ENCODE results near the gene ARID4B. TPM values are rescaled to one million over a fixed set of nuclear protein-coding genes. Genes with fewer than 3 reads are reported as not detected.

Gene ARID4B
- polyA plus RNA-seq, 1 donor from 2014 or later = 49.3 TPM

GRCh38 chr1:235187316-235187715 lies 140.7 kb downstream of the ARID4B start:
- Histone ChIP-seq H3K9me3 (ENCODE audit: low read length) (no peaks in the 10 kb centered on the region), H3K36me3 (ENCODE audit: insufficient read depth, low read length) (no peaks in the 10 kb centered on the region), H3K79me2 (replicated peaks; ENCODE audit: insufficient read depth, low read length) (peaks cover 5% of the 10 kb centered on the region), H3K27me3 (ENCODE audit: insufficient read depth, low read depth, low read length) (no peaks in the 10 kb centered on the region), H3K9ac (ENCODE audit: low read length) (no peak overlapping the region), H4K20me1 (ENCODE audit: insufficient read depth) (no peaks in the 10 kb centered on the region), H3K27ac (ENCODE audit: low read length) (no peak overlapping the region), H3K4me2 (ENCODE audit: low read length) (no peak overlapping the region), H3F3A (ENCODE audit: insufficient read depth, low read length, poor library complexity, severe bottlenecking) (no peaks in the 10 kb centered on the region), H3K9me2 (ENCODE audit: insufficient read depth, low read length) (no peaks in the 10 kb centered on the region), H2AFZ (ENCODE audit: low read depth, low read length) (no peak overlapping the region), H3K4me3 (ENCODE audit: low read length) (no peak overlapping the region)
- TF ChIP-seq MXI1 (conservative IDR thresholded peaks at IDR 0.05; ENCODE audit: poor library complexity, severe bottlenecking) = no peak

GRCh38 chr1:235181561-235182245 lies 146.3 kb downstream of the ARID4B start:
- H3K27ac ChIP-seq (ENCODE audit: low read length) = no peak overlapping the region

More at GRCh38 chr1:235181561-235182245, 146.3 kb downstream of the ARID4B start:
- TF ChIP-seq MXI1 (conservative IDR thresholded peaks at IDR 0.05; ENCODE audit: poor library complexity, severe bottlenecking) (no peak), REST (IDR thresholded peaks at IDR 0.05; ENCODE audit: borderline replicate concordance) (no peak), CTCF (IDR thresholded peaks at IDR 0.05; ENCODE audit: poor library complexity, severe bottlenecking) (no peak), POLR2AphosphoS5 (IDR thresholded peaks at IDR 0.05) (no peak), RAD21 (conservative IDR thresholded peaks at IDR 0.05) (no peak), TAF1 (IDR thresholded peaks at IDR 0.05; ENCODE audit: low read depth) (no peak), EZH2 (IDR thresholded peaks at IDR 0.05; ENCODE audit: borderline replicate concordance, insufficient read depth, low read length, poor library complexity, severe bottlenecking) (no peak), EP300 (conservative IDR thresholded peaks at IDR 0.05; ENCODE audit: poor library complexity, severe bottlenecking) (no peak), SMC3 (conservative IDR thresholded peaks at IDR 0.05; ENCODE audit: poor library complexity) (no peak)
- no peak overlapping the region for H3K4me2 ChIP-seq (ENCODE audit: low read length)
- H3K4me3 ChIP-seq (ENCODE audit: low read length) = no peak overlapping the region
- H3K9ac ChIP-seq (ENCODE audit: low read length) = no peak overlapping the region
- no peaks in the 10 kb centered on the region for H3K9me3 ChIP-seq (ENCODE audit: low read length)
- H3K36me3 ChIP-seq (ENCODE audit: insufficient read depth, low read length) = peaks cover 9% of the 10 kb centered on the region
- H4K20me1 ChIP-seq (ENCODE audit: insufficient read depth) = no peaks in the 10 kb centered on the region
- H3K27me3 ChIP-seq (ENCODE audit: insufficient read depth, low read depth, low read length) = no peaks in the 10 kb centered on the region
- H3F3A ChIP-seq (ENCODE audit: insufficient read depth, low read length, poor library complexity, severe bottlenecking) = no peaks in the 10 kb centered on the region
- no peaks in the 10 kb centered on the region for H3K9me2 ChIP-seq (ENCODE audit: insufficient read depth, low read length)
- no peak overlapping the region for H2AFZ ChIP-seq (ENCODE audit: low read depth, low read length)
- H3K79me2 ChIP-seq (replicated peaks; ENCODE audit: insufficient read depth, low read length) = peaks cover 19% of the 10 kb centered on the region

Measured in neural cell (in vitro differentiated cells).